ENCODE results near the gene MATN1.

- no peak for TF ChIP-seq PATZ1 (CRISPR knock-in tag; IDR thresholded peaks at IDR 0.05; ENCODE audit: borderline replicate concordance)
- no peak for TF ChIP-seq PPARA (CRISPR knock-in tag; IDR thresholded peaks at IDR 0.05; ENCODE audit: borderline replicate concordance)
- TF ChIP-seq ZFP30 (CRISPR knock-in tag; IDR thresholded peaks at IDR 0.05): no peak
- TF ChIP-seq TCF4 (CRISPR knock-in tag; IDR thresholded peaks at IDR 0.05; ENCODE audit: borderline replicate concordance): no peak
- TF ChIP-seq RARB (CRISPR knock-in tag; IDR thresholded peaks at IDR 0.05): no peak
- TF ChIP-seq OSR1 (CRISPR knock-in tag; IDR thresholded peaks at IDR 0.05): no peak
- no peak for TF ChIP-seq CREB5 (CRISPR knock-in tag; IDR thresholded peaks at IDR 0.05; ENCODE audit: low read depth)
- no peak for TF ChIP-seq BACH2 (CRISPR knock-in tag; IDR thresholded peaks at IDR 0.05; ENCODE audit: borderline replicate concordance)
- TF ChIP-seq ZFP3 (CRISPR knock-in tag; IDR thresholded peaks at IDR 0.05): no peak
- no peak for TF ChIP-seq ISL1 (CRISPR knock-in tag; IDR thresholded peaks at IDR 0.05)
- no peak for TF ChIP-seq SNAI2 (CRISPR knock-in tag; IDR thresholded peaks at IDR 0.05)
- no peak for TF ChIP-seq CSRNP3 (CRISPR knock-in tag; IDR thresholded peaks at IDR 0.05)
Observed at GRCh38 chr1:30697571-30698376, 25.6 kb downstream of the MATN1 start.

Data from SK-N-SH treated with all-trans-retinoic acid at 6 μM for 48 hours (cell line).